A673 (cell line): ENCODE measurements around the gene TXNRD3.

Experiments used
- CTCF ChIP-seq: fragments of 300-800, 200-600 bp; sonication (generic); conservative IDR thresholded peaks from 2 replicates; pipeline ENCODE4 v1.5.1; 2017; ENCODE audit warnings: low read depth, mild to moderate bottlenecking, antibody characterized with exemption, low read length, moderate library complexity, mixed read lengths
- EZH2 ChIP-seq: fragments of 200-600 bp; sonication (generic); IDR thresholded peaks from 2 replicates; pipeline ENCODE4 v1.6.1; 2017; ENCODE audit warnings: borderline replicate concordance, low read depth, mild to moderate bottlenecking, mixed read lengths, antibody characterized with exemption, low read length; ENCODE audit not compliant: poor library complexity, severe bottlenecking

- TF ChIP-seq CTCF (no peak), EZH2 (no peak)
Measured at GRCh38 chr3:126567696-126568438, 87.1 kb downstream of the TXNRD3 start.
